Measurements from ENCODE around the gene PLEKHA6.

DNA sequence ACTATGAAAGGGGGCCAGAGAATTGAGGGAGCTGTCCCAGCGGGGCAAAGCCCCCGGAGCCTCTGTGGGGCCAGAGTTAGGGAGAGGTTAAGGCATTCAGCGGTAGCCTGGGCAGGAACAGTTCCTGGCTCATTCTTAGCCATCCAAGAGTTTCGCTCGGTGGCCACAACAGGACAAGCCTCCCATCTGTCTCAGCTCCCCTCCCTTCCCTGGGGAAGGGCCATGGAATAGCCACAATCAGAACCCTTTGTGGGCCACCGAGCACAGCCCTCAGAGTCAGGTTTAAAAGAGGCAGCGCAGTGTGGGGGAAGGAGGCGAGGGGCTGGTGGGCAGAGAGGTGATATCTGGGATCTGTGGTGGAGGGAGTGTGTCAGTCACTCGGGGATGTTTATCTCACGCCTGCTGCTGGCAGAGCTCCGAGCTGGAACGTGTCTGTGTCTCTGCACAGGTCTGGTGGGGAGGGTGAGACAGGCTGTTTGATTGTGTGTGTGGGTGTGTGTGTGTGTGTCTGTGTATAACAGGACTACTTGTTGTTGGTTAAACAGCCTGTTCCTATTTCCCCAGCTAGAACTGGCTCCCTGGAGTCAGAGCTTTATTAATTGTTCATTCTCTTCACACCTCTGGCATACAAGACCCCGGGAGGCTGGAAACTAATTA, 96.3 kb downstream of the PLEKHA6 start:
- TF ChIP-seq POLR2A (IDR thresholded peaks at IDR 0.05; ENCODE audit: low read length) (no peak), GATA1 (IDR thresholded peaks at IDR 0.05; ENCODE audit: low read depth, low read length) (no peak)

Measured in erythroblast (primary cell).